ENCODE results near the gene FKBP10. TPM values are rescaled to one million over a fixed set of nuclear protein-coding genes. Genes with fewer than 3 reads are reported as not detected.

FKBP10 gene
- total and polyA plus RNA-seq, 9 of the 15 experiments (the other 6 are each of a cell fraction or from before 2014, with no cell fraction given), result 0.03 to 3.0 (median 1.4) TPM; not detected in 1

GRCh38 chr17:41844971-41845370, 32.2 kb downstream of the FKBP10 start:
- Histone ChIP-seq H3K36me3 (ENCODE audit: control insufficient read depth, insufficient read depth, low read length) (no peaks in the 10 kb centered on the region), H3K27ac (ENCODE audit: extremely low read depth, low read depth, low read length) (no peak overlapping the region), H3K79me2 (ENCODE audit: control insufficient read depth, insufficient read depth, low read length) (peaks cover 8% of the 10 kb centered on the region; the same call in 1 of the 3 replicates), H3K4me3 (no peak overlapping the region), H3K9ac (ENCODE audit: insufficient read depth in 1 of 2, low read depth in 2 of 2, low read length in 2 of 2) (no peak overlapping the region), H3K9me1 (ENCODE audit: control insufficient read depth, insufficient read depth, low read length) (no peaks in the 10 kb centered on the region), H3K27me3 (ENCODE audit: control insufficient read depth in 2 of 2, insufficient read depth in 2 of 2, low read length in 2 of 2) (no peaks in the 10 kb centered on the region), H3K4me1 (replicated peaks in 1 of 2; ENCODE audit: control insufficient read depth in 2 of 2, insufficient read depth in 2 of 2, low read length in 2 of 2) (no peaks in the 10 kb centered on the region; a peak in 1 of 5 replicates), H4K20me1 (replicated peaks; ENCODE audit: control insufficient read depth, insufficient read depth, low read length) (no peaks in the 10 kb centered on the region), H3K4me2 (ENCODE audit: insufficient read depth, low read length) (no peak overlapping the region), H2AFZ (ENCODE audit: low read depth, low read length) (no peak overlapping the region), H3K9me3 (replicated peaks; ENCODE audit: control insufficient read depth, insufficient read depth, low read depth, low read length) (no peaks in the 10 kb centered on the region)
- WGBS (ENCODE audit: insufficient coverage, low coverage, missing lambda C conversion rate), result 66% methylated on average over 6 of the region's 6 CpGs
- ATAC-seq, result no peak
- intact Hi-C loops (cut with micrococcal nuclease) (no loop called here), in situ Hi-C loops (cut with MboI) (no loop called here)
- POLR2A ChIA-PET, result no interaction called here
- TF ChIP-seq BRCA1 (IDR thresholded peaks at IDR 0.05) (no peak), BRCA1 (CRISPR knock-in tag; IDR thresholded peaks at IDR 0.05) (no peak), BMI1 (IDR thresholded peaks at IDR 0.05; ENCODE audit: low read length) (no peak), ZNF695 (CRISPR knock-in tag; IDR thresholded peaks at IDR 0.05) (no peak), LARP7 (IDR thresholded peaks at IDR 0.05) (no peak), ZNF232 (CRISPR knock-in tag; IDR thresholded peaks at IDR 0.05) (no peak), ZNF444 (CRISPR knock-in tag; IDR thresholded peaks at IDR 0.05) (no peak), GABPB1 (CRISPR knock-in tag; IDR thresholded peaks at IDR 0.05) (no peak), PHTF2 (CRISPR knock-in tag; IDR thresholded peaks at IDR 0.05) (no peak), ZKSCAN3 (CRISPR knock-in tag; IDR thresholded peaks at IDR 0.05) (no peak), ID3 (CRISPR knock-in tag; IDR thresholded peaks at IDR 0.05) (no peak), ID3 (tag; IDR thresholded peaks at IDR 0.05) (no peak), TGIF2 (CRISPR knock-in tag; IDR thresholded peaks at IDR 0.05) (no peak)
- TF ChIP-seq, protein P1, sequence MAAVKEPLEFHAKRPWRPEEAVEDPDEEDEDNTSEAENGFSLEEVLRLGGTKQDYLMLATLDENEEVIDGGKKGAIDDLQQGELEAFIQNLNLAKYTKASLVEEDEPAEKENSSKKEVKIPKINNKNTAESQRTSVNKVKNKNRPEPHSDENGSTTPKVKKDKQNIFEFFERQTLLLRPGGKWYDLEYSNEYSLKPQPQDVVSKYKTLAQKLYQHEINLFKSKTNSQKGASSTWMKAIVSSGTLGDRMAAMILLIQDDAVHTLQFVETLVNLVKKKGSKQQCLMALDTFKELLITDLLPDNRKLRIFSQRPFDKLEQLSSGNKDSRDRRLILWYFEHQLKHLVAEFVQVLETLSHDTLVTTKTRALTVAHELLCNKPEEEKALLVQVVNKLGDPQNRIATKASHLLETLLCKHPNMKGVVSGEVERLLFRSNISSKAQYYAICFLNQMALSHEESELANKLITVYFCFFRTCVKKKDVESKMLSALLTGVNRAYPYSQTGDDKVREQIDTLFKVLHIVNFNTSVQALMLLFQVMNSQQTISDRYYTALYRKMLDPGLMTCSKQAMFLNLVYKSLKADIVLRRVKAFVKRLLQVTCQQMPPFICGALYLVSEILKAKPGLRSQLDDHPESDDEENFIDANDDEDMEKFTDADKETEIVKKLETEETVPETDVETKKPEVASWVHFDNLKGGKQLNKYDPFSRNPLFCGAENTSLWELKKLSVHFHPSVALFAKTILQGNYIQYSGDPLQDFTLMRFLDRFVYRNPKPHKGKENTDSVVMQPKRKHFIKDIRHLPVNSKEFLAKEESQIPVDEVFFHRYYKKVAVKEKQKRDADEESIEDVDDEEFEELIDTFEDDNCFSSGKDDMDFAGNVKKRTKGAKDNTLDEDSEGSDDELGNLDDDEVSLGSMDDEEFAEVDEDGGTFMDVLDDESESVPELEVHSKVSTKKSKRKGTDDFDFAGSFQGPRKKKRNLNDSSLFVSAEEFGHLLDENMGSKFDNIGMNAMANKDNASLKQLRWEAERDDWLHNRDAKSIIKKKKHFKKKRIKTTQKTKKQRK (IDR thresholded peaks at IDR 0.05; ENCODE audit: borderline replicate concordance, low read depth, low read length), result no peak
- DNase-seq (ENCODE audit: extremely low read depth in 1 of 4, low spot score in 3 of 4), result no peak
- BruUV-seq (replicated peaks), result no TSS peak
- CTCF ChIA-PET (ENCODE audit: low intra/inter-chr PET ratio), result no interaction called here
- FAIRE-seq, result no peak

Data from K562 (cell line).